ENCODE data around the gene MUC6.

The MUC6 gene

DNA sequence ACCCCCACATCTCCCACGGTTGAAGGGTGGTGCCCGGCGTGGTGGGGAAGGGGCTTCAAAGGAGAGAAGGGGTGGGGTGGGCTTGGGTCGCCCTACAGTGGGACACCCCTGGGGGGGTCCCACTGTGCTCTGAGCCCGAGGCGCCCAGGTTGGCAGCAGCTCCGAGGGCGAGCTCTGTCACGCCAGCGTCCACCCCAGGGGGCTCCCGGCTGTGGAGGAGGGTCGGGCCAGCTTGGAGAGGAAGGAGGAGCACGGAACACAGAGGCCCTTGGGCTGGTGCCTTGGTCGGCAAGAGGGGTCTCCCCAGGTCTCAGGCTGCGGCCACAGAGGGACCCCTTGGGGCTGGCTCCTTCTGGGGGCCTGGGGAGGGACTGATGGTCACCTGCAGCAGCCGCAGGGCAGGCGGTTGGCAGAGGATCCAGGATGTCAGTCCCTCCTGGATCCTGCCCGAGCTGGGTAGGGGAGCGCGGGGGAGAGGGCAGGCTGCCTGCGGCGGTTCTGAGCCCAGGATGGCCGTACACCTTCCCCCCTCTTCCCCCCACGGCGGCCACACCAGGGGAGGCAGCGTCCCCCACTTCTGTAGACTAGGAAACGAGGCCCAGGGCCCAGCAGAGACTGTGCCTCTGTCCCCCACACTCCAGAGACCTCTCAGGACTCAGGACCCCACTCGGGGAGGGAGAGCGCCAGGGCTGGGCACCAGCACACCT lies 788 bp downstream of the MUC6 start:
- no peak for DNase-seq

DNA sequence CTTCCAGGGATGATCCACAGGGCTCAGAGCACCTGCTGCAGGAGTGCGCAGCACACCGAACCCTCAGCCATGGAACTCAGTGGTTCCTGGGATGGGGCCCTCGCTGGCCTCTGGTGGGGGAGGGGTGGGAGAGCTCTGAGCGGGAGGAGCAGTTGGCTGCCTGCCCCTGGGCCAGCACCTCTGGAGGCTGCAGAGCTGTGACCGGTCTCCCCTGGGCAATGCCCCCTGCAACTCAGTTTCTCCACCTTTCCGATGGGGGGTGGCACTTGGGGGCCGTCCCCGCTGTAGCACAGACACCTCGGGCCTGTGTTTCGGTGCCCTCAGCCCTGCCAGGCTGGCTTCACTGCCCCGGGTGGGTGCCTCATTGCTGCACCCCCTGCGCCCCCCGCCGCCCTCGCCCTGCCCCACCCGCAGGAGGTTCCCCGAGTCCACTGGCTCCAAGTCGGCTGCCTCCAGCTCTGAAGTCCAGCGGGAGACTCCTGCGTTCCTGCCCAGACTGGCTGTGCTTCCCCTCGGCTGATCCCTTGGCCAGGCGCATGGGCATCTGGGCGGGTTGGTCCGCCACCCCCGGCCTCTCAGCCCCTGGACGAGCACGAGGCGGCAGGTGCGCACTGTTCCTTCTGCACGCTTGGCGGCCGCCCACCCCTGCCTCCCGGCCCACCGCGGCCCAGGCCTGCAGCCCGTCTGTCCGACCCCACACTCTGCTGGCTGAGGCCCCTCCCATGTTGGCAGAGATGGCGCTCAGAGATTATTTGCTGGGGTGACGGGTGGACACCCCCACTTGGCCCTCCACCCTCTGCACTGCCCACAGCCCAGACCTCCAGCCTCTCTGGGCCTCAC lies 1.8 kb downstream of the MUC6 start:
- no peak for DNase-seq

DNA sequence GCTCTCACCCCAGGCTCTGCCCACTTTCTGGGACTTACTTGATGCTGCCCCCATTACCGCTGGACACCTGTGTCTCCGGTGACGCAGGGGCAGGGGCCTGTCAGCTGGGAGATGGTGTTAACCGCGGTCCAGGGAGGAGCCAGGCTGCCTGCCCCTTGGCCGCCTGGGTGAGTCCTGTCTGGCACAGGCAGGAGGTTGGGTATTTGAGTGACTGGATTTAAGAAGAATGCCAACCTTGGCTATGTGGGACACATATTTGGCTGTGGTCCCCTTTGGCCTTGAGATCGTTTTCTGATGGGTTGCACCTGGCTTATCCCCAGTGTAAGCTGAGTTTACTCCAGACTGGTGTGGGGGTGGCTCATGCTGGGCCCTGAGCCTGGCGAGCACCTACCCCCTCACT lies 2.5 kb downstream of the MUC6 start:
- DNase-seq, result no peak

DNA sequence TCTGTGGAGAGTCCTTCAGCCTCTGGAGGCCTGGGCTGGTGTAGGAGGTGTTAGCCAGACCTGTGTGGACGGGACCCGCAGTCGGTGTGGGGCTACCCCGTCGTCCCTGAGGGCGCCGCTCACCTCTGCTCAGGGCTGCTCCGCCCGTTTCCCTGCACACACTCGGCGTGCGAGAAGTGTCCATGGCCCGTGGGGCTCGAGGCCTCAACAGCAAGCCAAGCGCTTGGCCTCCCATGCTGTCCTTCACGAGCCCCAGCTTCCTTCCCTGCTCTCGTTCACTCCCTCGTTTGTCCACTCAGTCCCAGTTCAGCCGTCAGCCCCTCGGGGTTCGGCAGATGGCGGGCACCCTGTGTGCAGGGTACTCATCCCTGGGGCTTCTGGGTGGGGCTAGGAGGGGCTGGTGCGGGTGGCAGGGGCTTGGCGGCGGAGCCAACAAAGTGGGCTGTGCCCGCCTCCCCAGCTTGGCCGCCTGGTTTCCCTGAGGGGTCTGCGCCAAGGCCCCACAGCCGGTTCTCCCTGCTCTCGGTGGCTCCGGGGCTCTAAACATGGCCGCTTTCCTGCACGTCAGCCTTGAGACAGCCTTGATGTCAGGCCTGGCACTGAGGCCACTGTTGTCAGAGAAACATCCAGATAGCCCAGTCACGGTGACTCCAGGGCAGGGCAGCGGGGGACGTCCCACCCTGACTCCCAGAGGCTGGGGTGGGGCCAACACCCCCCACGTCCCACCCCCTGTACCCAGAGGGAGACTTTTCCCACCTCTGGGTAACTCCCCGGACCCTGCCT lies 3.3 kb downstream of the MUC6 start:
- DNase-seq, result no peak

DNA sequence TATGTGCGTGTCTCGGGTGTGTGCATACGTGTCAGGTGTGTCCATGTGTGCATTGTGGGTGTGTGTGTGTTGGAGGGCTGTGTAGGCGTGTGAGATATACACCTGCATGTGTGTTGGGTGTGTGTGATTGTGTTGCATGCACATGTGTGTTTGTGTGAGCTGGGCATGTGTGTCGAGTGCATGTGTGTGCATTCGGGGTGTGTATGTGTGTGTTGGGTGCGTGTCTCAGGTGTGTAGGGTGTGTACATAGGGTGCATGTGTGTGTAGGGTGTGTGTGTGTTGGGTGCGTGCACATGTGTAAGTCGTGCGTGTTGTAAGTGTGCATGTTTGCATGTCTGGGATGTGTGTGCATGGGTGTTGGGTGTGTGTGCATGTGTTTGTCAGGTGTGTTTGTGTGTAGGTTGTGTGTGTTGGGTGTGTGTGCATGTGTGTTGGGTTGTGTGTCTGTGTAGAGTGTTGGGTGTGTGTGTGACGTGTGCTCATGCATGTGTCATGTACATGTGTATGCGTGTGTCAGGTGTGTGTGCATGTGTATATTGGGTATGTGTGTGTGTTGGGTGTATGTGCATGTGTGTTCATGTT lies 4.1 kb downstream of the MUC6 start:
- no peak for DNase-seq

DNA sequence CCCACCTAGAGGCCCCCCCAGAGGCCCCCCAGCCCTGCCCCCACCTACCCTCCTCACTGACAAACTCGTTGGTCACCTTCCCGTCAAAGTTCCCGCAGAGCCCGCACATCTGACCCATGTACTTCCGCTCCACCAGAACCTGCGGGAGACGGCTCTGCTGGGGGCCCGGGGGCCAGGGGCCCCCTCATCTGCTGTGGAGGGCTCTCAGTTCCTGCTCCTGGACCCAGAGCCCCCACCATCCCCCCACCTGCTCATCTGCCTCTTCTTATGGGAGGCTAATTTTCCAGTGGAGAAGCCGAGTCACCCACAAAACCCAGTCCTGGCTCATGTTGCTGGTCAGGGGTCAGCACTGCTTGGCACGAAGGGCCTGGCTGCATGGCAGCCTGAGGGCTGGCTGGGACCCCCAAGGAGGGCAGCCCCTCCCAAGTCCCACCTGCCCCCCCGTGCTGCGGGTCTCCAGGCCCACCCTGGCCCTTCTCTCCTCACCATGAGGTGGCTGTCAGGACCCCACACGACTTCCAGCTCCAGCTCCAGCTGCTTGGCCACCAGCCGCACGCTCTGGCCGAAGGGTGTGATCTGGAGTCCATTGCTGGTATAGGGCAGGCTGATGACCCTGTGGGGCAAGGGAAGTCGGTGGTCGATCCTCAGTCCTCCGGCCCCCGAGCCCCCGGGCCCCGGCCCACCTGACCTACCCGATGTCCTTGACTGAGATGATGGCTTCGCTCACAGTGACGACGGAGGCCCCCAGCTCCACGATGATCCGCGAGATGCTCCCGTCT lies 5.2 kb downstream of the MUC6 start:
- no peak for DNase-seq

DNA sequence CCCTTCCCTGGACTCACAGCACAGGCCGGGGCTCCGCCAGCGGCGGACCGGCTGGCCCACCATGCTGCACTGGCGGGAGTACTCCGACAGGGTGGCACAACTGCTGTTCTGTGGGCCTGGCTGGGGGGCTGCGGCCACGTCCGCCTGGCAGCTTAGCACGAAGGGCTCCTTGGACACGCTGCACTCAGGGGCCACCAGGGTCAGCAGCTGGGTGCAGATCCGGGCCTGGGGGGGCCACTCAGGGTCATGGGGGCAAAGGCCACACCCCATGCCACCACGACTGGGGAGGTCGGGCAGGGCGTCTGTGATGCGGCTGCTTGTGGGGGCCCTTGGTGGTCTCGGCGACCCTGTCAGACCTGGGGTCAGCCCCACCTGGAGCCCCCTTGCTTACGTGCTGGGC lies 6.0 kb downstream of the MUC6 start:
- DNase-seq, result no peak

DNA sequence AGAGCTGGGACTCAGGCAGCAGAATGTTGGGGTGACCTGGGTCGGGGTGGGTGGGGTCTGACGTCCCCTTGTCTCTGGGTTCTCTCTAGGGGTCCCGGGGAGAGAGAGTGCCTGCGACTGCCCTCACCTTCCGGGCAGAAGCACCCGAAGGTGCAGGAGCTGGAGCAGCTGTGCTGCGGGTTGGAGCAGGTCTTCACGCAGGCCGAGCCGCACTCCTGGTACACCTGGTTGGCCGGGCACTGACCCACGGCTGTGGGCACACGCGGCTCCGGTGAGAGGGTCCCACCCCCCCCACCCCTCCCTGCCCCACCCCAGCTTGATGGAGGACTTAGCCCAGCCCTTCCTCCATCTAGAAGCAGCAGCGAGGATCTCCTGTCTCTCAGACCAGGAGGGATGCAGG lies 6.4 kb downstream of the MUC6 start:
- DNase-seq, result no peak

DNA sequence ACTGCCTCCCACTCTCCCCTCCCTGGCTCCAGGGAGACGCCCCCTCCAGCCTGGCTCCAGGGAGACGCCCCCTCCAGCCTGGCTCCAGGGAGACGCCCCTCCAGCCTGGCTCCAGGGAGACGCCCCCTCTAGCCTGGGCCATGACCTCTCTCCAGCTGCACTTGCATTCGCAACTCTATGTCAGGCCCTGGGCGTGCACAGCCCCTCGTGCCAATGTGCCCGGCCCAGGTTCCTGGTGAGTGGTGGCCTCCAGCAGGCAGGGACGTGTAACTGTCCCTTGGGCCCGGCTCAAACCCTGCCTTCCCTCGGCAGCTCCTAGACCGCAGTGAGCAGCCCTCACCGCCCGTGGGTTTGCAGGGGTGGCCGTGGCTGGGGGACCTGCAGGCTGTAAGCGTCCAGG lies 6.9 kb downstream of the MUC6 start:
- DNase-seq, result no peak

DNA sequence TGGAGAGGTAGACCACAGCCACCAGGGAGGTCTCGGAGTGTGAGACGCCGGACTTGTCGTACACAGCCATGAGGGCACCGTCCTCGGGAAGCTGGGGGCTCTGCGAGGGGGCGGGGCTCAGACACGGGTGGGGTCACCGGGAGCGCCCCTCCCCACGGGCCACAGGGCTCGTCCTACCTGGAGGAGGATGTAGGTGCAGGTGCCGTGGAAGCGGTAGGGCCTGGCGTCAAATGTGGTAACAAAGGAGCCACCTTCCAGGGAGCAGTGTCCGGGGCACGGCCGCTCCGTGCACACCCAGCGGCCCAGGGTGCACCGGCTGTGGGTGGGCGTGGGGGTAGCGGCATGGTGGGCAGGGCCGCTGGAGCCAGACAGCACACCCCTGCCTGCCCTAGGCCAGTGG lies 7.5 kb downstream of the MUC6 start:
- no peak for DNase-seq

DNA sequence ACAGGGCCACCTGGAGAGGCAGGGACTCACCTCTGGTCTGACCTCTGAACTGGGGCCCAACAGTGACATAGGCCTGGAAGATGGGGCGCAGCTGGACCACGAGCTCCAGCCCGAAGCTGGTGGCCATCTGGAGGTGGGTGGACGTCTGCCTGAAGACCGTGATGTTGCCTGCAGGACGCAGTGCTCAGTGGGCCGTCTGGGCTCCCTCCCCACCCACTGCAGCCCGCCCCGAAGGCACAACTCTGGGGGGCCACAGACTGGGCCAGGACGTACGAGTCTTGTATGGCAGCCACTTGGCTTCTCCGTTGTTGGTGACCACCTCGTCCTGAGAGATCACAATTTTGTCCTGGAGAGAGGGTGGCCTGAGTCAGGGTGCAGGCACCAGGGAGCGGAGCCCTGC lies 7.9 kb downstream of the MUC6 start:
- no peak for DNase-seq

DNA sequence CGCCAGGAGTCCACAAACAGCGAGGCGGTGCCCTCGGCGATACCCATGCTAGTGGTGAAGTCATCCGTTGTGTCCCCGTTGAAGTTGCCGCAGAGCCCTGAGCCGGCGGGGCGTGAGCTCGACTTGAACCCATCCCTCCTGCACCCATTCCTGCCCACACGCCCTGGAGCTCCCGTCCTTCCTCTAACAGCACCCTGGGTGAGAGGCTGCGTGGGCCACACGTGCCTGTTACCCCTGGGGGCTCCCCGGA lies 8.3 kb downstream of the MUC6 start:
- DNase-seq, result no peak

DNA sequence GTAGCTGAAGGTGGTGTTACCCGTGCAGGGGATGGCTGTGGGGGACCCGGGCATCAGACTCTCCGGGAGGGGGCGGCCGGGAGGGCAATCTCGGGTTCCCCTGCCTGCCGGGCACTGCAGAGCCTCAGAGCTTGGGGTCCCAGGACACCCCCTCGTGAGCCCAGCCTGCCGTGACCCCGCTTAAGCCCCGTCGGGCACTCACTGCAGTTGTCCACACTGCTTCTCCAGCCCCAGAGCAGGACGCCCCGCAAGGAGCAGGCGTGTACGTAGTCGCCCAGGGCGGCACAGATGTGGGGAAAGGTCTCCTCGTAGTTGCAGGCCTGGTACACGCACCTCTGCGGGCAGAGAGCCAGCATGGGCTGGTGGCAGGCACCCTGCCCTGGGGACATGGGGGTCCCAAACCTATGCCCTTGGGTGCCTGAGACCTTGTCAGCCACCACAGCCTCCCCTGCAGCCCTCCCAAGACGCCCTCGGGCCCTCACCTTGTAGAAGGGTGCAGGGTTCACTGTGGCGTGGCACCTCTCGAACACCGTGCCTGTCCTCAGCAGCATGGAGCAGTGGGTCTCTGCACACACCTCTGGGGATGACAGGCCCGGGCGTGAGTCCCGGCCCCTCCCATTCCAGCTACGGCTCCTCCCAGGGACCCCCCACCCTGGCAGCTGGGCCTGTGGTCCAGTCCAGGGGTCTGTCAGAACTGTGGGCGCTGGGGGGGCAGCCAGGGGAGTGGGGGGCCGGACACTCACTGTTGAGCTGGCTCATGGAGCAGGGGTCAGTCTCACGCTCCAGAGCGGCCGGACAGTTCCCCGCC lies 8.8 kb downstream of the MUC6 start:
- no peak for DNase-seq

DNA sequence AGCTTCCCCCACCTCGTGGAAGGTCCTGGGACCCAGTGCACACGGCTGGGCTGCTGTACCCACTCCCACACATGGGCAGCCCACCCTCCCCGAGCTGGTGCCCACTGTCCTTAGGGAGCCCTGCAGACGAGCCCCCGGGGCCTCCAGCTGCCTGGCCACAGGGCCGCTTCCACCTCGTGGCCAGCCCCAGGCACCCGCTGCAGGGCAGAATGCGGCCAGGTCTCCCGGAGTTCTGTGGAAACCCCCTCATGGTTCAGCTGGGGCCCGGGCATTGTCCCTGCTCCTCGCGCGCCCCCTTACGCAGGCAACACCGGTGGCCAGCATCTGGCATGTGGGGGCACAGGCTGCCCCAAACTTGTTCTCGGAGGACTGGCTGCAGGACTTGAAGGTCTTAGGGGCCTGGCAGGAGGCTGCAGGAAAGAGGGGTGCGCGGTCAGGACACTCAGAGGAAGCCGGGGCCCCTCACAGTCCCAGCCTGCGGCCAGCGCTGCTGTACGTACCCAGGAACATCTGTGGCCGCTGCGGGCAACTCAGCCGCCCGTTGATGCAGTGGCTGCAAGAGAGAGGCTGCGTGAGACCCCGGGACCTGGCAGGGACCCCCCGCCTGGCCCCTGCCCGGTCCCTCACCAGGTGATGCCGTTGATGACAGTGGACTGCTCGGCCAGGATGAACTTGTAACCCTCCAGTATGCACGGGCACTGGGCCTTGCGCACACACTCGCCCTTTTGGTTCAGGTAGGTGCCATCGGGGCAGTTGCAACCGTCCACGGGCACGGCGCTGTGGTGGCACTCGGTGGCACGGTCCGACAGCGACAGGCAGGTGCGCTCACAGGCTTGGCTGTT lies 9.7 kb downstream of the MUC6 start:
- no peak for DNase-seq

DNA sequence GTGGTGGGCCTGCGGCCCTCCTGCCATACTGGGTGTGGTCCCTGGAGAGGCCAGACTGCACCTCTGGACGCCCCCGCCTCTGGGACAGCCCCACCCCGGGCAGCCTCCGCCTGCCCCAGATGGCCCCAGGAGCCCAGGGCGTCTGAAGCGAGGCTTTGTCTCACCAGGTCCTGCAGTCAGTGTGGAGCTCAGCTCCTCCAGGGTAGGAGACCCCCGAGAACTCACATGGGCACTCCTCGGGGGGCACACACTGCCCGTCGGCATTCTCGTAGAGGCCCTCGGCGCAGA lies 10.4 kb downstream of the MUC6 start:
- no peak for DNase-seq

DNA sequence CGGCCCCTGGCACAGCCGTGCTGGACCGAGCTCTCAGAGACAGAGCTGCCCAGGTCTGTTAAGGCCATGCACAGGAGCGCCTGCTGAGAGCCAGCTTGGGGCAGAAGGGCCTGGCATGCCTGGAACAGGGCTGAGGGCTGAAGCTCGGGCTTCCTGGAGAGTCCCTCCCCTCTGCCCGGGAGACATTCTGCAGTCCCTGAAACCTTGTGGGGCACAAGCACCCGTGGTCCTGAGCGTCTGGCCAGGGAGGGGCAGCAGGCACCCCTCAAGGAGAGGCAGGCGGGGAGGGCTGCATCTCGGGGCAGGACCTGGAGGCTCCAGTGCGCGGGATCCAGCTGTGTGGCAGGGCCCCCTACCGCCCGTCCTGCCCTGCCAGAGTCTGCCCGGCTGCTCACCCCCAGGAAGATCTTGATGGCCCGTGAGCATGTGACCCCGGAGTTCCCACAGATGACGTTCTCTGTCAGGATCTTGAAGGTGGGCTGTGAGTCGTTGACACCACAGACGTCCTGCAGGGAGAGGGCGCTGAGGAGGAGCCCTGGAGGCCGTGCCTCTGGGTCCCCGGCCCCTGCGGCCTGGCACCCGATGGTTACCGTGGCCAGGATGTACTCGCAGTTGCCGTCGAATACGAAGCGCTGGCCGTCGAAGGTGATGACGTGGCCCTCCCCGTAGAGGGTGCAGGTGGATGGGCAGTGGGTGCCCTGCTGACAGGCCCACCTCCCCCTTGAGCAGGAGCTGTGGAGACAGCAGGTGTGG lies 10.9 kb downstream of the MUC6 start:
- DNase-seq, result no peak

DNA sequence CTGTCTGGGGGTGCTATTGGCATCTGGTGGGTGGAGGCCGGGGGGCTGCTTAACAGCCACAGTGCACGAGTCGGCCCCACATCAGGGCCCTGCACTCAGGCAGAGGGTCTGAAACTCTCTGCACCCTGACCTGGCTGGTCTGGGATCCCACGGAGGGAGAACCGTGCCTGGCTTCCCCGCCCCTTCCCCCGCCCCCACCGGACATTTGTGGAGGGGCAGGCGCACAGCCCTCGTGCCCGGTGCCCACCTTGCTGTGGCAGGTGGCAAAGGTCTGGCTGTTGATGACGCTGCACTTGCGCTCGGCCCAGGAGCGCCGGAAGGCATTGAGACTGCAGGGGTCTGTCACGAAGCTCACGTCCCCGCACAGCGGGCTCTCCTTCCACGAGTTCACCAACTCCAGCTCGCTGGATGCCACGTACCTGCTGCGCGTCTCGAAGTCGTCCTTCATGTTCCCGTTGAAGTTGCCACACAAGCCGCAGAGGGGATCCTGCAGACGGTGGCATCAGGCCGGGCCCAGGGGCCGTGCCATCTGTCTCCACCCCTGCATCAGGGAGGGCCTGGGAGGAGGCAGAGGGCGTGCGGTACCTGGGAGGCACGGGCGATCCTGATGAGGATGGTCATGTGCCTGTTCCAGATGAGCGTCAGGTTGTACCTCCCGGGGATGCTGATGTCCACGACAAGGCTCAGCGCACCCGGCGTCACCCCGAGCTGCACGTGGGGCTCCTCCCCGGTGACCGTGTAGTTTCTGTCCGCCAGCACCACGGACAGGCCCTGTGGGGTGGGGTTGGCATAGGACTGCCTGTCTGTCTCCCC lies 11.7 kb downstream of the MUC6 start:
- DNase-seq, result no peak

DNA sequence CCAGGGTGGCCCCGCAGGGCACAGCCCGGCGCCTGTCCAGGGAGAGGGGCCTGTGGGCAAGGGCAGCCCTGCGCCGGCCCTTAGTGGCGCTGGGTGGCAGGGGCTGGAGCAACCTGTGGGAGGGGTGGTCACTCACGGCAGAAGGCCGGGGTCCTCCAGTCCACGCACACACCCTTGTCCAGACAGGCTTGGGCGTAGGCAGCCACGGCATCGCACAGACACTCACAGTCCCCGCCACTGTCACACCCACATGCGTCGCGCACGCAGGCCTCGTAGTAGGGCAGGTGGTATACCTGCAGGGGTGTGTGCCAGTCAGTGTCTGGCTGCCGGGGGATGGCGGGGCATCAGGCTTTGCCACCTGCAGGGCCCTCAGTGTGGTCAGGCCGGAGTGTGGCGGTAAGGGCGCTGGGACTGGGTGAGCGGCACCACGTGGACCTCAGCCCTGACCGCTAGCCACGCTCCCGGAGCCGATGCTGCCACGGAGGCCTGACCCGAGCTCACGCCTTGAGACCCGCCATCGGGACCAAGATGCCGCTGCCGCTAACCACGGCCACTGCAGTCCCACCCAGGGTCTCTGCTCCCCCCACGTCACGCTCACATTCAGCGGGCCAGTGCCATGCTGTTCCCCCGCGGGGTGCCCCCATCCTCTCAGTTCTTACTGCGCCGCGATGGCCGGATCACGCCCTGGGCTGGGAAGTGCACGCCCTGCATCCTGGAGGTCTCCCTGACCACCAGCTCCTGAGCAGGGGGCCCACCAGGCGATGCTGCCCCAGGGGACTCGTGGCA lies 12.5 kb downstream of the MUC6 start:
- DNase-seq, result no peak
